ENCODE data around the gene MAP3K2.

The MAP3K2 gene

GRCh38 chr2:127362971-127363370, 24.8 kb downstream of the MAP3K2 start:
- no peak overlapping the region for H3K27ac ChIP-seq (ENCODE audit: extremely low read depth, low read depth, low read length)
- ChIA-PET CTCF (no interaction called here), POLR2A (no interaction called here)
- no peak overlapping the region for H3K4me3 ChIP-seq (ENCODE audit: low read depth, low read length)
- H3K9me3 ChIP-seq (ENCODE audit: control insufficient read depth, insufficient read depth, low read depth, low read length) = no peaks in the 10 kb centered on the region
- peaks cover 23% of the 10 kb centered on the region for H3K4me1 ChIP-seq (ENCODE audit: control insufficient read depth, insufficient read depth, low read length)
- H3K36me3 ChIP-seq (ENCODE audit: control insufficient read depth in 2 of 2, insufficient read depth in 1 of 2, low read length in 2 of 2) = no peaks in the 10 kb centered on the region; a peak in 1 of 3 replicates
- TF ChIP-seq SP3 (tag by site-specific recombination; IDR thresholded peaks at IDR 0.05) = no peak
- no peak for TF ChIP-seq ZNF157 (tag by site-specific recombination; IDR thresholded peaks at IDR 0.05)
- TF ChIP-seq ZNF837 (tag by site-specific recombination; IDR thresholded peaks at IDR 0.05) = no peak
- TF ChIP-seq ZNF623 (tag by site-specific recombination; IDR thresholded peaks at IDR 0.05) = no peak
- TF ChIP-seq TCF7L2 (IDR thresholded peaks at IDR 0.05; ENCODE audit: borderline replicate concordance, low read depth, low read length) = no peak
- TF ChIP-seq ZNF184 (tag by site-specific recombination; IDR thresholded peaks at IDR 0.05) = no peak
- TF ChIP-seq, protein P1, sequence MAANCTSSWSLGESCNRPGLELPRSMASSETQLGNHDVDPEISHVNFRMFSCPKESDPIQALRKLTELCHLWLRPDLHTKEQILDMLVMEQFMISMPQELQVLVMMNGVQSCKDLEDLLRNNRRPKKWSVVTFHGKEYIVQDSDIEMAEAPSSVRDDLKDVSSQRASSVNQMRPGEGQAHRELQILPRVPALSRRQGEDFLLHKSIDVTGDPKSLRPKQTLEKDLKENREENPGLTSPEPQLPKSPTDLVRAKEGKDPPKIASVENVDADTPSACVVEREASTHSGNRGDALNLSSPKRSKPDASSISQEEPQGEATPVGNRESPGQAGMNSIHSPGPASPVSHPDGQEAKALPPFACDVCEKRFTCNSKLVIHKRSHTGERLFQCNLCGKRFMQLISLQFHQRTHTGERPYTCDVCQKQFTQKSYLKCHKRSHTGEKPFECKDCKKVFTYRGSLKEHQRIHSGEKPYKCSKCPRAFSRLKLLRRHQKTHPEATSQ (tag by site-specific recombination; IDR thresholded peaks at IDR 0.05) = no peak
- TF ChIP-seq, protein P2, sequence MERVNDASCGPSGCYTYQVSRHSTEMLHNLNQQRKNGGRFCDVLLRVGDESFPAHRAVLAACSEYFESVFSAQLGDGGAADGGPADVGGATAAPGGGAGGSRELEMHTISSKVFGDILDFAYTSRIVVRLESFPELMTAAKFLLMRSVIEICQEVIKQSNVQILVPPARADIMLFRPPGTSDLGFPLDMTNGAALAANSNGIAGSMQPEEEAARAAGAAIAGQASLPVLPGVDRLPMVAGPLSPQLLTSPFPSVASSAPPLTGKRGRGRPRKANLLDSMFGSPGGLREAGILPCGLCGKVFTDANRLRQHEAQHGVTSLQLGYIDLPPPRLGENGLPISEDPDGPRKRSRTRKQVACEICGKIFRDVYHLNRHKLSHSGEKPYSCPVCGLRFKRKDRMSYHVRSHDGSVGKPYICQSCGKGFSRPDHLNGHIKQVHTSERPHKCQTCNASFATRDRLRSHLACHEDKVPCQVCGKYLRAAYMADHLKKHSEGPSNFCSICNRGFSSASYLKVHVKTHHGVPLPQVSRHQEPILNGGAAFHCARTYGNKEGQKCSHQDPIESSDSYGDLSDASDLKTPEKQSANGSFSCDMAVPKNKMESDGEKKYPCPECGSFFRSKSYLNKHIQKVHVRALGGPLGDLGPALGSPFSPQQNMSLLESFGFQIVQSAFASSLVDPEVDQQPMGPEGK (tag by site-specific recombination; IDR thresholded peaks at IDR 0.05) = no peak
- TF ChIP-seq, protein P3, sequence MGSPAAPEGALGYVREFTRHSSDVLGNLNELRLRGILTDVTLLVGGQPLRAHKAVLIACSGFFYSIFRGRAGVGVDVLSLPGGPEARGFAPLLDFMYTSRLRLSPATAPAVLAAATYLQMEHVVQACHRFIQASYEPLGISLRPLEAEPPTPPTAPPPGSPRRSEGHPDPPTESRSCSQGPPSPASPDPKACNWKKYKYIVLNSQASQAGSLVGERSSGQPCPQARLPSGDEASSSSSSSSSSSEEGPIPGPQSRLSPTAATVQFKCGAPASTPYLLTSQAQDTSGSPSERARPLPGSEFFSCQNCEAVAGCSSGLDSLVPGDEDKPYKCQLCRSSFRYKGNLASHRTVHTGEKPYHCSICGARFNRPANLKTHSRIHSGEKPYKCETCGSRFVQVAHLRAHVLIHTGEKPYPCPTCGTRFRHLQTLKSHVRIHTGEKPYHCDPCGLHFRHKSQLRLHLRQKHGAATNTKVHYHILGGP (tag by site-specific recombination; IDR thresholded peaks at IDR 0.05) = no peak
- no peak for TF ChIP-seq SETDB1 (IDR thresholded peaks at IDR 0.05; ENCODE audit: insufficient read length, low read length)
- TF ChIP-seq ZNF830 (tag by site-specific recombination; IDR thresholded peaks at IDR 0.05; ENCODE audit: low read depth) = no peak
- no peak for TF ChIP-seq ZNF76 (tag by site-specific recombination; IDR thresholded peaks at IDR 0.05; ENCODE audit: borderline replicate concordance, low read depth)

- H3K4me3 ChIP-seq (ENCODE audit: low read depth, low read length) = no peak overlapping the region
- no peaks in the 10 kb centered on the region for H3K9me3 ChIP-seq (ENCODE audit: control insufficient read depth, insufficient read depth, low read depth, low read length)
- H3K27ac ChIP-seq (ENCODE audit: extremely low read depth, low read depth, low read length) = no peak overlapping the region
- H3K4me1 ChIP-seq (ENCODE audit: control insufficient read depth, insufficient read depth, low read length) = peaks cover 25% of the 10 kb centered on the region
- H3K36me3 ChIP-seq (ENCODE audit: control insufficient read depth in 2 of 2, insufficient read depth in 1 of 2, low read length in 2 of 2) = no peaks in the 10 kb centered on the region
- POLR2A ChIA-PET = no interaction called here
- TF ChIP-seq ZNF350 (tag by site-specific recombination; IDR thresholded peaks at IDR 0.05) = no peak
- peak; percentile 78 for TF ChIP-seq ZNF664 (tag by site-specific recombination; IDR thresholded peaks at IDR 0.05)
- TF ChIP-seq ZNF555 (tag by site-specific recombination; conservative IDR thresholded peaks at IDR 0.05) = no peak
- TF ChIP-seq PRDM6 (tag by site-specific recombination; IDR thresholded peaks at IDR 0.05) = peak; percentile 52; the same call in 1 of the 2 replicates
- TF ChIP-seq PRDM1 (tag by site-specific recombination; IDR thresholded peaks at IDR 0.05) = 0 out of 2 replicates have a peak, but pooled peaks have one; percentile 10
- peak; percentile 30; the same call in 1 of the 2 replicates for TF ChIP-seq FEZF1 (tag by site-specific recombination; IDR thresholded peaks at IDR 0.05)
- CTCF ChIA-PET = no interaction called here
Measured at GRCh38 chr2:127361929-127362885, 25.6 kb downstream of the MAP3K2 start.
